Stomach (tissue), 9 donors: ENCODE data around the gene ATP2B1. TPM values are rescaled to one million over a fixed set of nuclear protein-coding genes. Genes with fewer than 3 reads are reported as not detected.

Experiments
- DNase-seq, 2 donors: peaks; one replicate each; pipeline versions ENCODE4 v3.0.0 to v3.0.0-alpha.2; 2013 to 2019
- H3K27ac ChIP-seq, 5 donors: fragments of 200-600 bp in 4 of 5; sonication (generic) in 4 of 5; one replicate each; pipeline ENCODE4 v1.5.1; 2013 to 2019; ENCODE audit warnings: mild to moderate bottlenecking in 1 of 5, moderate library complexity in 1 of 5
- H3K27me3 ChIP-seq, 3 donors: fragments of 200-600 bp; sonication (generic); one replicate each; pipeline ENCODE4 v1.5.1; 2017 to 2019; ENCODE audit warnings: mixed run types in 1 of 3
- H3K36me3 ChIP-seq, 4 donors: fragments of 200-600 bp; sonication (generic); 1 replicate in 3 of 4; 2 replicates in 1 of 4; pipeline ENCODE4 v1.5.1; 2016 to 2019
- H3K4me1 ChIP-seq, 4 donors: fragments of 200-600 bp; sonication (generic); one replicate each; pipeline ENCODE4 v1.5.1; 2016 to 2019
- H3K4me3 ChIP-seq, 4 donors: fragments of 200-600 bp; sonication (generic) in 3 of 4; one replicate each; pipeline ENCODE4 v1.5.1; 2016 to 2019; ENCODE audit warnings: mild to moderate bottlenecking in 1 of 4
- H3K9me3 ChIP-seq, 4 donors: fragments of 200-600 bp; sonication (generic); one replicate each; pipeline ENCODE4 v1.5.1; 2016 to 2019
- EP300 ChIP-seq: sonication (generic); formaldehyde crosslinking; IDR thresholded peaks from one replicate; pipeline ENCODE4 v1.6.1; 2017; ENCODE audit warnings: antibody characterized with exemption
- POLR2A ChIP-seq, 4 donors: fragments of 450-650 bp; IDR thresholded peaks; one replicate each; pipeline ENCODE4 v1.6.1; 2016; ENCODE audit warnings: antibody characterized with exemption in 4 of 4, control low read depth in 2 of 4, mild to moderate bottlenecking in 1 of 4, moderate library complexity in 1 of 4
- POLR2AphosphoS5 ChIP-seq, 3 donors: sonication (generic); formaldehyde crosslinking; IDR thresholded peaks; one replicate each; pipeline ENCODE4 v1.6.1; 2016; ENCODE audit warnings: antibody characterized with exemption in 3 of 3
- WGBS, 5 donors: extraction: QIAGEN DNeasy Blood & Tissue Kit in 3 of 5; methylation state at CpG; one replicate each; pipeline versions ENCODE4 v1.1.5 to v1.1.7; 2013 to 2018; 5-methylcytosine and 5-hydroxymethylcytosine counted together
- intact Hi-C: fragments of 100-400 bp; cut with DNase I; formaldehyde crosslinking; loops from one replicate; pipeline ENCODE4 v1.15.1; 2023; ENCODE audit warnings: low total_unique reads
- polyA plus RNA-seq, 3 donors: library from polyadenylated mRNA; stranded (reverse); fragments of 200-250 nt; gene quantifications; one replicate each; pipeline ENCODE4 v1.2.3, GENCODE V29; 2013
- total RNA-seq, 5 donors: library from RNA; depleted of rRNA; stranded (reverse); fragments of >200 nt; gene quantifications; one replicate each; pipeline versions ENCODE4 v1.1.0 to v1.2.3, GENCODE V29; 2014 to 2016
- TF ChIP-seq, protein P1 (sequence below), 7 experiments: fragments of 450-650 bp in 4 of 7; fragments of 200-600 bp in 3 of 7; sonication (generic) in 3 of 7; IDR thresholded peaks; one replicate each; pipeline ENCODE4 v1.5.1; 2016 to 2019; ENCODE audit warnings: antibody characterized with exemption in 7 of 7, control low read depth in 2 of 7, mild to moderate bottlenecking in 1 of 7
- donor health status: healthy with polysubstance abuse.
- donor health status: Bipolar disorder and iron deficiency.
- donor health status: healthy.

Gene ATP2B1
- total and polyA plus RNA-seq, 8 donors = 3.5 to 84.1 (median 18.6) TPM

- Histone ChIP-seq H3K4me1 (peaks cover 15 to 46% (median 28%) of the 10 kb centered on the region in 4 donors), H3K27ac (no peak overlapping the region), H3K4me3 (no peak overlapping the region), H3K9me3 (no peaks in the 10 kb centered on the region), H3K36me3 (no peaks in the 10 kb centered on the region), H3K27me3 (no peaks in the 10 kb centered on the region)
- TF ChIP-seq EP300 = no peak
- TF ChIP-seq, protein P1, sequence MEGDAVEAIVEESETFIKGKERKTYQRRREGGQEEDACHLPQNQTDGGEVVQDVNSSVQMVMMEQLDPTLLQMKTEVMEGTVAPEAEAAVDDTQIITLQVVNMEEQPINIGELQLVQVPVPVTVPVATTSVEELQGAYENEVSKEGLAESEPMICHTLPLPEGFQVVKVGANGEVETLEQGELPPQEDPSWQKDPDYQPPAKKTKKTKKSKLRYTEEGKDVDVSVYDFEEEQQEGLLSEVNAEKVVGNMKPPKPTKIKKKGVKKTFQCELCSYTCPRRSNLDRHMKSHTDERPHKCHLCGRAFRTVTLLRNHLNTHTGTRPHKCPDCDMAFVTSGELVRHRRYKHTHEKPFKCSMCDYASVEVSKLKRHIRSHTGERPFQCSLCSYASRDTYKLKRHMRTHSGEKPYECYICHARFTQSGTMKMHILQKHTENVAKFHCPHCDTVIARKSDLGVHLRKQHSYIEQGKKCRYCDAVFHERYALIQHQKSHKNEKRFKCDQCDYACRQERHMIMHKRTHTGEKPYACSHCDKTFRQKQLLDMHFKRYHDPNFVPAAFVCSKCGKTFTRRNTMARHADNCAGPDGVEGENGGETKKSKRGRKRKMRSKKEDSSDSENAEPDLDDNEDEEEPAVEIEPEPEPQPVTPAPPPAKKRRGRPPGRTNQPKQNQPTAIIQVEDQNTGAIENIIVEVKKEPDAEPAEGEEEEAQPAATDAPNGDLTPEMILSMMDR (IDR thresholded peaks at IDR 0.05) = no peak
- intact Hi-C loops = no loop called here
- WGBS, 5 donors = 27 to 37% (median 29%) methylated on average over 4 of the region's 4 CpGs
- peak in 1 of 2 donors; percentile 13 for DNase-seq
These were observed 44.9 kb downstream of the ATP2B1 start for GRCh38 chr12:89663577-89664357.

- Histone ChIP-seq H3K27me3 (no peaks in the 10 kb centered on the region), H3K36me3 (no peaks in the 10 kb centered on the region), H3K9me3 (no peaks in the 10 kb centered on the region), H3K4me3 (no peak overlapping the region), H3K4me1 (peaks cover 18 to 46% (median 29%) of the 10 kb centered on the region in 4 donors), H3K27ac (no peak overlapping the region)
- TF ChIP-seq, protein P1 (IDR thresholded peaks at IDR 0.05) = no peak
- TF ChIP-seq POLR2AphosphoS5 (IDR thresholded peaks at IDR 0.05) = no peak
- TF ChIP-seq POLR2A (IDR thresholded peaks at IDR 0.05) = no peak
- no peak for TF ChIP-seq EP300
- intact Hi-C loops = no loop called here
- DNase-seq = peak in 1 of 2 donors; percentile 18
These were observed 46.0 kb downstream of the ATP2B1 start for GRCh38 chr12:89662623-89663022.

DNA sequence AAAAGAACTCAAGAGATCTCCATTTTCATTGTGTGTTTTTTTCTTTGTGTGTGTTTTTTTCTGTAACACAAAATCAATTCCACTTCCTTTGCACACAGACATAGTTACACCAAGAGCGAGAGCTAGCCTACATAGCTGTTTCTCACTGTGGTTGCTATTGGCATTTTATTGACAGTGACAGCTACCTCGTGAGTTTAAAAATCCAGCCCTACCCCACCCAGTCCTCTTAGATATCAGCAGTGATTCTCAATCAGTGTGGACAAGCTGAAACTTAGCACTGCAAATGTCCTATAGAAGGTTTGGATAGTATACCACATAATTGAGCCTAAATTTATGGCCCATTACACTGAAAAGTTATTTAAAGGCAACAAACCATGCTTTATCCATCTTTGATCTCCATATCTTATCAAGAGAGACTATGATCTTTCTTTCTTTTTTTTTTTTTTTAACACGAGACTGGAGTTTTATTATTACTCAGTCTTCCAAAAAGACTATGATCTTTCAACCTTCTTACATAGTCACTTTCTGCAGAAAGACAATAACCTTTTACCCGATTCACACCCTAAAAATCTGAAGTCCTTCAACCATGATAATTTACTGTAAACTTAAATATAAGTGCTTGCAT lies 46.8 kb downstream of the ATP2B1 start:
- Histone ChIP-seq H3K9me3 (no peaks in the 10 kb centered on the region), H3K4me3 (no peak overlapping the region), H3K27ac (no peak overlapping the region), H3K27me3 (no peaks in the 10 kb centered on the region), H3K36me3 (no peaks in the 10 kb centered on the region), H3K4me1 (peaks cover 18 to 52% (median 29%) of the 10 kb centered on the region in 4 donors)
- TF ChIP-seq, protein P1 (IDR thresholded peaks at IDR 0.05) = no peak
- TF ChIP-seq POLR2A (IDR thresholded peaks at IDR 0.05) = no peak
- no peak for TF ChIP-seq EP300
- TF ChIP-seq POLR2AphosphoS5 (IDR thresholded peaks at IDR 0.05) = no peak
- intact Hi-C loops = no loop called here
- DNase-seq = peak in 1 of 2 donors; percentile 8
- 65 to 76% (median 72%) methylated on average over 4 of the region's 4 CpGs for WGBS, 5 donors

DNA sequence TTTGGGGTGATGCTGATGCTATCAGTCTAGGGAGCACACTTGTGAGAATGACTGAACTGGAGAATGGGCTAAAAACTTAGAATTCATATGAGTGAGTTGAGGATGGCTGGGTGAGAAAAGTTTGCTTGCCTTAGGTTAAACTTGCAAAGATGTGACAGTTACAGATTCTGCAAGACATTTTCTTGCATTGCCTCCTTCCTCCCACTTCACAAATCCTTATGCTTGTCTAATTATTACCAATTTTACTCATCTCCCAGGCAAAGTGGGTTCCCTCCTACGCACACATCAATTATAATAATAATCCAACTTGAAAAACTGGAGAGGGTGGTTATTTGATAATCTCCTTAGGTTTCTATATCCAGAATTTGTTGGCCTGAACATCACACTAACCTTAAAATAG lies 50.9 kb downstream of the ATP2B1 start:
- Histone ChIP-seq H3K4me3 (no peak overlapping the region), H3K27me3 (no peaks in the 10 kb centered on the region), H3K9me3 (no peaks in the 10 kb centered on the region), H3K36me3 (peaks cover 0 to 3% (median 0%) of the 10 kb centered on the region in 4 donors), H3K4me1 (peaks cover 11 to 22% (median 17%) of the 10 kb centered on the region in 4 donors), H3K27ac (no peak overlapping the region)
- intact Hi-C loops = no loop called here
- no peak for DNase-seq
- 72 to 91% (median 84%) methylated on average over 1 of the region's 1 CpG for WGBS, 5 donors
- no peak for TF ChIP-seq POLR2A (IDR thresholded peaks at IDR 0.05)
- no peak for TF ChIP-seq EP300
- TF ChIP-seq, protein P1 (IDR thresholded peaks at IDR 0.05) = no peak
- no peak for TF ChIP-seq POLR2AphosphoS5 (IDR thresholded peaks at IDR 0.05)
